Activated CD4-positive, alpha-beta T cell treated with anti-CD3 and anti-CD28 coated beads, Interleukin-10, Interleukin-2, amounts not matched to agents 100 ng/mL and 50 ng/mL, durations not matched to agents 16 hours and 8 hours (primary cell): ENCODE measurements around the gene CAMKMT.

Experiments used
- DNase-seq: peaks from one replicate; pipeline ENCODE4 v3.0.0-alpha.2; 2020

The CAMKMT gene

DNA sequence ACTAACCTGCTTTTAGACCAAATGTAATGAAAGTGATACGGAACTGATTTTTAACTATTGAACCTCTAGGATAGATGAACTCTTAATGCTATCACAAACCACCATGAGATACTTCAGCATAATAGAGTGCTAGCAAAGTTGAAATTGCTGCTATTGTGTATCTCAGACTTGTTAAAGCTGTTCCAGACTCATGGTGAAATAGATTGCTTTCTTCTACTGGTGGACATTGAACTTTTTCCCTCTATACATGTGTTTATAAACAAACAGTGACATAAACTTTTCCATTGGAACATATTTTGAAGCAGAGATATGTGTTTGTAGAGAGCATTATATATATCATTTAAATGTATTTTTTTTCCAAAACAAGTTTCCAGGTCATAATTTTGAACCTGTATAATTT lies 157.3 kb downstream of the CAMKMT start:
- DNase-seq: no peak

GRCh38 chr2:44522846-44523245 lies 161.1 kb downstream of the CAMKMT start:
- DNase-seq: no peak

GRCh38 chr2:44524347-44524926 lies 162.7 kb downstream of the CAMKMT start:
- no peak for DNase-seq

- no peak for DNase-seq
Observed at GRCh38 chr2:44526352-44526751, 164.6 kb downstream of the CAMKMT start.

- no peak for DNase-seq
Observed at GRCh38 chr2:44528595-44528994, 166.8 kb downstream of the CAMKMT start.

- no peak for DNase-seq
Observed at GRCh38 chr2:44529448-44529847, 167.7 kb downstream of the CAMKMT start.

- DNase-seq: no peak
Observed at GRCh38 chr2:44531289-44531688, 169.5 kb downstream of the CAMKMT start.

DNA sequence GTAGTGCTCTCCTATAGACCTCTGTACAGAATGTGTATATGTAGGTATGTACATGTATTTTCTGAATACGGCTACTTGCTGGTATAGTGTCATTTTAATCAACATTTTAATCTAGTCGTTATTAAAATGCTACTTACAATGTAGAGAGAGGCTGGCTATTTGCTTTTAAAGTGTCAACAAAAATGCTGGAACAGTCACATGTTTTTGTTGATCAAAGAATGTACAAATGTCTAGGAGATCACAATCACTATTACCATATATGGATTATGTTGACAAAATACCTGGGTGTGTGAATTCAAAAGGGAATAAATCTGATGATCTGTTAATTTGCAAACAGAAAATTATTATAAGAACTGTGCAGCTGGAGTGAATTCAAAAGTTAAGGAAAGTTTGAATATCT lies 170.3 kb downstream of the CAMKMT start:
- no peak for DNase-seq

GRCh38 chr2:44533508-44533907 lies 171.8 kb downstream of the CAMKMT start:
- DNase-seq: no peak

DNA sequence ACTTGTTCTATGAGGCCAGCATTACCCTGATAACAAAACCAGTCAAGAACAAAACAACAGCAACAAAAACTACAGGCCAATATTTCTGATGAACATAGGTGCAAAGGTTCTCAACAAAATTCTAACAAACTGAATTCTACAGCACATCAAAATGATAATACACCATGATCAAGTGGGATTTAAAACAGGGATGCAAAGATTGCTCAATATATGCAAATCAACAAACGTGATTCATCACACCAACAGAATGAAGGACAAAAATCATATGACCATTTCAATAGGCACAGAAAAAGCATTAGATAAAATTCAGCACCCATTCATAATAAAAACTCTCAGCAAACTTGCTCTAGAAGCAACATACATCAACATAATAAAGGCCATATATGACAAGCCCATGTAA lies 173.6 kb downstream of the CAMKMT start:
- no peak for DNase-seq

DNA sequence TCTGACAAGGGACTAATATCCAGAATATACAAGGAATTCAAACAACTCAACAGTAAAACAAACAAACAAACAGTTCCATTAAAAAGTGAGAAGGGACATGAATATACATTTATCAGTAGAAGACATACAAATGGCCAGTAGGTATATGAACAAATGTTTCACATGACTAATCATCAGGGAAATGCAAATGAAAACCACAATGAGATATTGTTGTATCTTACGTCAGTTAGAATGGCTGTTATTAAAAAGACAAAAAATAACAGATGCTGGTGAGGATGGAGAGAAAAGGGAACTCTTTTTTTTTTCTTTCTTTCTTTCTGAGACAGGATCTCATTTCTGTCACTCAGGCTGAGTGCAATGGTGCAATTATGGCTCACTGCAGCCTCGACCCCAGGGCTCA lies 175.5 kb downstream of the CAMKMT start:
- no peak for DNase-seq

DNA sequence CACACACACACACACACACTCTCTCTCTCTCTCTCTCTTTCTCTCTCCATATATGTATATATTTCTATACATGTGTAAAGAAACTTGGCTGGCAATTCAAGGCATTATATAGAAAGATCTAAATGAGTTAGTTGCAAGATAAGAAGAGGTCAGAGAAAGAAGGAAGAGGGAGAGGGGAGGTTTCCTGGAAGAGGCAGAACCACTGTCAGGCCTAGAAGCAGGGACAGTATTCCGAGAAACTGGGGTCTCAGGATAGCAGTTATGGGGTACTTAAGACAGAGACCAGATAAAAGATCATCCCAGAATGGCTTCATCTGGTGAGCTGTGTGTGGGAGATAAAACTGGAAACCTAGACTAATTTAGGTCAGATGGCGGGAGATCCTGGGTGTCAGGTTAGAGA lies 180.8 kb downstream of the CAMKMT start:
- no peak for DNase-seq

DNA sequence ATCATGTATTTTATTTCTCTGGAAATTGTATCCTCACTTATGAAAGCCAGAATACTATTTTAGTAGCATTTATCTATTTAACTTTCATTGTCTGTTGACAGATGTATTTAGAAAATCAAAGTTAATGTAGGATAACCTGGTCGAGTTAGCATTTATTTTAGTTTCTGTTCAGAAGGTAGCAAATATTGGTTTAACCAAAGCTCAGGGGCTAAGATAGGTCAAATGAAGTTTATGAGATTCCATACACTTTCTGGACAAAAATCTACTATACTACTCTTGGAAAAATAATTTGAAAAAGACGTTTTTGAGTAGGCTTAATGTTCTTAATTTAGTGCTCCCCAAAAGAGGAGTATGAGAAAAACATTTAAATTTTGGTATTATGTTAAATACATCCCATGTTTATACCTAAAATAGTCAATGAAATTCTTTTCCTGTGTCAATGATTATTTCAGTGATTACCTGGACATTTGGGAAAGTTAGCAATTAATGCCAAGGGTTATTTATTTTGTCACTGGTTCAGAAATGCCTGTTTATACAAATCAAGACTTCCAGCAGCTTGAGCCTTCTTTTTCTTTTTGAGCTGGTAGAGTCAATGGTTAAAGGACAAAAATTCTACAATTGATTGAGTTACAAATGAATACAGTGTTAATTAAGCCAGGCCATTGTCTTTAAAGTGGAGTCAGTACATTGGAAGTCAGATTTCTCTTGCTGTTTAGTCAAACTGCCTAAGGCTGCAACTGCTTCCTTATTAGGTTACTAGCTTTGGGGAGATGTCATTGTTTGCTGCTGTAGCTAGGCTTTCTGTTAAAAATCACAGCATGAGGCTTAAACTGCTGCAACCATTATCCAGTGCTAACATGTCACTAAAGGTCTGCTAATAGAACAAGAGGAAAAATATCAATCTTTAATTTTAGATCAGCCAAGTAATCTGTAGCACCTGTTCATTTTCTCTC lies 182.3 kb downstream of the CAMKMT start:
- no peak for DNase-seq

GRCh38 chr2:44545005-44545404 lies 183.3 kb downstream of the CAMKMT start:
- no peak for DNase-seq

DNA sequence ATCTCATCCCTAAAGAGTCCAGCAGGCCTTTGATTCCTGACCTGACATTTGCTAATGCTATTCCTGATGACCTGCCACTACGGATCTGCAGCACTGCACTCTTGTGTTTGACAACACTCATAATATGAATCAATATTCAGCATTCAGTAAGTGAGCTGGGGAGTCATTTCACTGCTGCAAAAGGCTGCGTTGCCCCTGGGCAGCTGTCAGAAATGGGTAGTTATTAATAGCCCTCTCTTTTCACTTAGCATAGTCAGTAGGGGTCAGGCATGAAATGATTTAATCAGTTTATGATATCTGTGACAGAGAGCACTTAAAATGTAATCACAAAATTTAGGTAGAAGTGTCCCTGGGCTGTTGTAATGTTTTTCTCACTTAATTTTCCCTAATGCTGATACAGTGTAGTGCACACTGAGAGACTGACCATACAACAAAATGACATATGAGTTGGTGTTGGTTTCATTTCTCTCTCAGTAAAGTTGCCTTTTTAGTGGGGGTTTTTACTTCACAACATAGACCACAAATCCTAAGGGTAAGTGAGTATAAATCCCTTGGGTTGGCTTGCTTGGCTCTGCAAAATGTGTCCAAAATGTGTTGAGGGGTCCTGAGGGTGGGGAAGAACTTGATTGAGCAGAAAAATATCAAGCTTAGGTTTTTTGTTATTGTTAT lies 184.8 kb downstream of the CAMKMT start:
- DNase-seq: no peak

- no peak for DNase-seq
Observed at GRCh38 chr2:44547718-44548117, 186.0 kb downstream of the CAMKMT start.

GRCh38 chr2:44548221-44549098 lies 186.7 kb downstream of the CAMKMT start:
- DNase-seq: no peak

- no peak for DNase-seq
Observed at GRCh38 chr2:44549099-44549471, 187.3 kb downstream of the CAMKMT start.

DNA sequence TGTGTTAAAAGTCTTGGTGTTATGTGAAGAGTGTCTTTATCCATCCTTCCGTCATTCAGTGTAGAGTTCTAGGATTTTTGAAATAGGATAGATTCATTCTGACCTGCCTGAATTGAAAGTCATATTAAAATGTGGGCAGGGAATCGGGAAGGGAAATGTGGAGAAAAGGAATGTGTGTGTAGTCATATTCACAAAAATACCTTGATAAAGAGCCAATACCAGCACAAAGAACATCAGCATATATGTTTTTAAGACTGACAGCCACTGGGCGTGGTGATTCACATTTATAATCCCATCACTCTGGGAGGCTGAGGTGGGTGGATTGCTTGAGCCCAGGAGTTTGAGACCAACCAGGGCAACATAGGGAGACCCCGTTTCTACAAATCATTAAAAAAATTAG lies 188.1 kb downstream of the CAMKMT start:
- no peak for DNase-seq

DNA sequence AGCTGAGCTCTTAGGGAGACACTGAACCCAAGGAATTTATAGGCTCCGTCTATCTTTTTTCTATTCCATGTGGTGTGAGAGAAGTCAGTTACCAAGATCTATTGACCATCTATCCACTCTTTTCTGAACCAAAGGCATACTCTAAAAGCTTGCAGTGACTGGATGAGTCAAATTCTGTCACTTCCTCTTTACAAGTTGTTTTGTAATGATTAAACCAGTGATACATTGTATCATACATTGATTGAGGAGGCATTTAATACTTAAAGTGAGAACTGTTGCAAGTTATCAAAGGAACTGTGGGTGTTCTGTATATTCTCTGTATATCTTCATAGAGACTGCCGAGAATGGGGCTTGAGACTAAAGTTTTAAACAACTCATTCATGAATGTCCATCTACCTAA lies 188.8 kb downstream of the CAMKMT start:
- peak; percentile 50 for DNase-seq

GRCh38 chr2:44551497-44551896 lies 189.8 kb downstream of the CAMKMT start:
- no peak for DNase-seq

- DNase-seq: no peak
Observed at GRCh38 chr2:44553456-44553855, 191.7 kb downstream of the CAMKMT start.

DNA sequence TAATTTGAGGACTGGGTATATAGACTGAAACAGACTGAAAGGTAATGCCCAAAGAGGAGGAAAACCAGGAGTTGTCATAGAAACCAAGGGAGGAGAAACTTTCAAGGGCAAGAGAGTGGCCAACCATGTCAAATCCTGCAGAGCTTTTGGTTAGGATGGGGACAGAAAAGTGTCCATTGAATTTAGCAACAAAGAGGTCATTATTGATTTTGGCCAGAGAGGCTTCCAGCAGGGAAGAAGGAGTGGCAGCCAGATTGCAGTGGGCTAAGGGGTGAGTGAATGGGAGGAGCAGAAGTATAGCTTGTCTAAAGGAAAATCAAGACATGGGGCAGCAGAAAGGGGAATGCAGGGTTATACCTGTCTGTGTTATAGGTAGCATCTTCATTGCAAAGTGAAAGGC lies 194.0 kb downstream of the CAMKMT start:
- DNase-seq: no peak
